GM19397 (cell line): ENCODE data around the gene IL16.

Experiments used
- ATAC-seq: cut with Tn5 transposase; IDR thresholded peaks from one replicate; pipeline ENCODE4 v1.9.1; 2021; ENCODE audit warnings: mild to moderate bottlenecking, moderate library complexity; ENCODE audit not compliant: unreplicated experiment

The IL16 gene

GRCh38 chr15:81174125-81174791 lies 22.4 kb upstream of the IL16 start:
- no peak for ATAC-seq

- ATAC-seq: no peak
Observed at GRCh38 chr15:81174792-81175327, 21.8 kb upstream of the IL16 start.

- ATAC-seq: no peak
Observed at GRCh38 chr15:81175496-81175895, 21.2 kb upstream of the IL16 start.

- ATAC-seq: no peak
Observed at GRCh38 chr15:81176291-81176893, 20.3 kb upstream of the IL16 start.

- ATAC-seq: no peak
Observed at GRCh38 chr15:81178365-81178764, 18.3 kb upstream of the IL16 start.

- no peak for ATAC-seq
Observed at GRCh38 chr15:81181220-81181619, 15.5 kb upstream of the IL16 start.

GRCh38 chr15:81182031-81182755 lies 14.5 kb upstream of the IL16 start:
- ATAC-seq: no peak

- no peak for ATAC-seq
Observed at GRCh38 chr15:81182756-81183438, 13.8 kb upstream of the IL16 start.

- ATAC-seq: no peak
Observed at GRCh38 chr15:81183439-81183775, 13.3 kb upstream of the IL16 start.

GRCh38 chr15:81184188-81184587 lies 12.5 kb upstream of the IL16 start:
- ATAC-seq: no peak

- no peak for ATAC-seq
Observed at GRCh38 chr15:81185631-81186295, 10.9 kb upstream of the IL16 start.

- ATAC-seq: no peak
Observed at GRCh38 chr15:81188354-81188753, 8.3 kb upstream of the IL16 start.

- ATAC-seq: no peak
Observed at GRCh38 chr15:81189583-81190283, 6.9 kb upstream of the IL16 start.

- no peak for ATAC-seq
Observed at GRCh38 chr15:81190922-81191507, 5.7 kb upstream of the IL16 start.

- ATAC-seq: no peak
Observed at GRCh38 chr15:81191701-81192100, 5.0 kb upstream of the IL16 start.

GRCh38 chr15:81194723-81195122 lies 2.0 kb upstream of the IL16 start:
- ATAC-seq: no peak

GRCh38 chr15:81195339-81195864 lies 1.3 kb upstream of the IL16 start:
- ATAC-seq: no peak

- no peak for ATAC-seq
Observed at GRCh38 chr15:81197255-81197630, 564 bp downstream of the IL16 start.

GRCh38 chr15:81197688-81198281 lies 1.1 kb downstream of the IL16 start:
- no peak for ATAC-seq
